GM12873 (cell line): ENCODE results near the gene SYNPR.

Experiments
- CTCF ChIP-seq: IDR thresholded peaks from 2 replicates; pipeline ENCODE4 v1.5.1; 2012; ENCODE audit warnings: low read depth, mild to moderate bottlenecking, moderate library complexity, low read length, control low read depth; ENCODE audit not compliant: insufficient read depth; ENCODE audit errors: missing control alignments

Gene SYNPR

GRCh38 chr3:63561879-63562278 is 283.8 kb downstream of the SYNPR start:
- no peak for TF ChIP-seq CTCF

- TF ChIP-seq CTCF = no peak
Measured at GRCh38 chr3:63562323-63562722, 284.2 kb downstream of the SYNPR start.

- no peak for TF ChIP-seq CTCF
Measured at GRCh38 chr3:63563572-63563971, 285.5 kb downstream of the SYNPR start.

- TF ChIP-seq CTCF = no peak
Measured at GRCh38 chr3:63565220-63565619, 287.1 kb downstream of the SYNPR start.

GRCh38 chr3:63571682-63572081 is 293.6 kb downstream of the SYNPR start:
- no peak for TF ChIP-seq CTCF

- no peak for TF ChIP-seq CTCF
Measured at GRCh38 chr3:63576846-63577245, 298.7 kb downstream of the SYNPR start.

GRCh38 chr3:63578858-63579257 is 300.8 kb downstream of the SYNPR start:
- no peak for TF ChIP-seq CTCF
